Measurements from ENCODE around the gene IRX4. TPM values are rescaled to one million over a fixed set of nuclear protein-coding genes. Genes with fewer than 3 reads are reported as not detected.

IRX4 gene
- polyA plus RNA-seq, 1 of the 3 experiments (the other 2 are of a cell fraction): not detected

DNA sequence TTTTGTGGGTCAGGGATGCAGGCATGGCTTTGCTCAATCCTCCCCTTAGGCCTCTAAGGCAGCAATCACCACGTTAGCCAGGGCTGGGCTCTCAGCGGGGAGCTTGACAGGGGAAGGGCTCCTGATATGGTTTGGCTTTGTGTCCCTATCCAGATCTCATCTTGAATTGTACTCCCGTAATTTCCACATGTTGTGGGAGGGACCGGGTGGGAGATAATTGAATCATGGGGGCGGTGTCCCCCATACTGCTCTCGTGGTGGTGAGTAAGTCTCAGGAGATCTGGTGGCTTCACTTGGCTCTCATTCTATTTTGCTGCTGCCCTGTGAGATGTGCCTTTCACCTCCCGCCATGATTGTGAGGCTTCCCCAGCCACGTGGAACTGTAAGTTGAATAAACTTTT is 11.5 kb upstream of the IRX4 start:
- Histone ChIP-seq H3K4me1 (ENCODE audit: control insufficient read depth in 1 of 2, insufficient read depth in 2 of 2, low read depth in 1 of 2, low read length in 1 of 2) (no peaks in the 10 kb centered on the region), H3K9me2 (no peaks in the 10 kb centered on the region), H3K9me3 (no peaks in the 10 kb centered on the region), H3K4me2 (no peak overlapping the region), H2AFZ (ENCODE audit: low read depth) (no peak overlapping the region), H3K27ac (ENCODE audit: low read depth in 2 of 2, low read length in 1 of 2) (no peak overlapping the region), H3K79me2 (ENCODE audit: insufficient read depth) (no peaks in the 10 kb centered on the region), H3K4me3 (ENCODE audit: low read depth in 2 of 2, low read length in 1 of 2) (no peak overlapping the region), H4K20me1 (ENCODE audit: insufficient read depth) (no peaks in the 10 kb centered on the region), H3K27me3 (ENCODE audit: insufficient read depth) (peaks cover 89% of the 10 kb centered on the region), H3F3A (replicated peaks; ENCODE audit: insufficient read depth) (no peaks in the 10 kb centered on the region), H3K36me3 (replicated peaks in 1 of 2; ENCODE audit: control insufficient read depth in 1 of 2, insufficient read depth in 2 of 2, low read length in 1 of 2) (no peaks in the 10 kb centered on the region), H3K9ac (no peak overlapping the region)
- TF ChIP-seq JUND (IDR thresholded peaks at IDR 0.05) (no peak), GABPA (IDR thresholded peaks at IDR 0.05; ENCODE audit: low read depth) (no peak), MXI1 (IDR thresholded peaks at IDR 0.05; ENCODE audit: low read depth, low read length) (no peak), POLR2AphosphoS5 (IDR thresholded peaks at IDR 0.05; ENCODE audit: low read depth, low read length) (no peak)
- CTCF ChIA-PET: interaction anchor here (1.0 kb wide), 1 partner anchor 25 kb away, joined by 3 read pairs; no protein-coding TSS in a partner anchor
- WGBS (ENCODE audit: low lambda C conversion rate): 2% methylated on average over 7 of the region's 8 CpGs
- no peak for DNase-seq
- POLR2A ChIA-PET: no interaction called here

DNA sequence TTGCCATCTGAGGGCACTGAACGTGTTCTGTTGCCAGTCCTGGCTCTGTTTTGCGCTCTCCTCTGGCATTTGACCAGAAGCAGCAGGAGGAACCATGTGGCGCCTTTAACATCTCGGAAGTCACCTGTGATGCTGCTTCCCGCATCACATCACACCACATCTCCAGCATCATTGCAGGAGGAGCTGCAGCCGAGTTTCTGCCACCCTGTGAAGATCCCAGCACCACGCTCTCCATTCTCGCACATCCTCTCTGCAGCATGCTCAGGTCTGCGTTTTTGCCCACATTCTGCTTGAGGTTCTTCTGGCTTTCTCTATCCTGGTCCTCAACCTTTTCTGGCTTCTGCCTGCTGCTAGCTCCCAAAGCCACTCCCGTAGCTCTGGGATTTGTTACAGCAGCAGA is 11.0 kb upstream of the IRX4 start:
- no peak for TF ChIP-seq EZH2phosphoT487 (IDR thresholded peaks at IDR 0.05; ENCODE audit: borderline replicate concordance, low read depth)
- POLR2A ChIA-PET: no interaction called here
- H3K4me1 ChIP-seq (ENCODE audit: control insufficient read depth in 1 of 2, insufficient read depth in 2 of 2, low read depth in 1 of 2, low read length in 1 of 2): no peaks in the 10 kb centered on the region
- no peaks in the 10 kb centered on the region for H3K9me3 ChIP-seq
- no peak overlapping the region for H3K4me3 ChIP-seq (ENCODE audit: low read depth in 2 of 2, low read length in 1 of 2)
- H3K79me2 ChIP-seq (ENCODE audit: insufficient read depth): no peaks in the 10 kb centered on the region
- no peaks in the 10 kb centered on the region for H3K36me3 ChIP-seq (replicated peaks in 1 of 2; ENCODE audit: control insufficient read depth in 1 of 2, insufficient read depth in 2 of 2, low read length in 1 of 2)
- no peak overlapping the region for H2AFZ ChIP-seq (ENCODE audit: low read depth)
- H3K4me2 ChIP-seq: no peak overlapping the region
- peaks cover 86% of the 10 kb centered on the region for H3K27me3 ChIP-seq (ENCODE audit: insufficient read depth)
- no peak overlapping the region for H3K27ac ChIP-seq (ENCODE audit: low read depth in 2 of 2, low read length in 1 of 2)
- no peak overlapping the region for H3K9ac ChIP-seq
- no peak for DNase-seq
- WGBS (ENCODE audit: low lambda C conversion rate): under 1% methylated on average over 10 of the region's 10 CpGs
- no peaks in the 10 kb centered on the region for H3K9me2 ChIP-seq
- H4K20me1 ChIP-seq (ENCODE audit: insufficient read depth): no peaks in the 10 kb centered on the region
- H3F3A ChIP-seq (replicated peaks; ENCODE audit: insufficient read depth): no peaks in the 10 kb centered on the region
- CTCF ChIA-PET: interaction anchor here (1.0 kb wide), 1 partner anchor 25 kb away, joined by 3 read pairs; no protein-coding TSS in a partner anchor

DNA sequence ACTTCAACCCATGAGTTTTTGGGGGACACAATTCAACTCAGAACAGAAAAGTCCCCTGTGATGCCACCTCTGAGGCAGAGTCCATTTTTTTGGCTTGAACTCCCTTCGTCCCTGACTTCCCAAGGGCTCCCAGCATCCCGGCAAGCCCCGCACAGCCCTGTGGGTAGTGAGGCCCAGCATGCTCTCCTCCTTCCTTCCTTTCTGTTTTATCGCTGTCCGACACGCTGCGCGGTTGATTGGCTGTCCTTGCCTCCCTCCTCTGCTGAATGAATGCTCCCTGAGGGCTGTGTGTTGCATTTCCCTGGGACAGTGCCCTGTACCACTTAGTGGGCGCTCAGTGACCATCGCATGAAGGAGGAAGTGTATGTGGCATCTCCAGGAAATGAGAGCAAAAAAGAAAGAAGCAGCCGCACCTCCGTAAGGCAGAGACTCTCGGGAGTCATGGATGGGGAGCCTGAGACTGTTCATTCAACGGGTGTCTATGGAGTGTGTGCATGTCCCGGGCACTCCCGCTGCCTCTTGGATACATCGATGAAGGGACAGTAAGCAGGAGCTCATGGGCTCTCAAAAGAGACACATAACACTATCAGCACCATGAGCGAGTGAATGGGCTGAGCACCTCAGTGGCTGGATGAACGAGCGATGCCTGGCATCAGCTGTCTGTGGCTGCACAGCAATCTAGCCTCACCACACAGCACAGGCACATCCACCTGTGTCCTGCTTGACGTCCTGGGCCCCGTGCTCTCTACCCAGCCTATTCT is 10.1 kb upstream of the IRX4 start:
- CTCF ChIA-PET: interaction anchor here (1.0 kb wide), 1 partner anchor 24 kb away, joined by 3 read pairs; no protein-coding TSS in a partner anchor

More for the DNA sequence above, 10.1 kb upstream of the IRX4 start:
- Histone ChIP-seq H2AFZ (ENCODE audit: low read depth) (no peak overlapping the region), H3K4me3 (ENCODE audit: low read depth in 2 of 2, low read length in 1 of 2) (no peak overlapping the region), H3K27ac (ENCODE audit: low read depth in 2 of 2, low read length in 1 of 2) (no peak overlapping the region), H3K36me3 (replicated peaks in 1 of 2; ENCODE audit: control insufficient read depth in 1 of 2, insufficient read depth in 2 of 2, low read length in 1 of 2) (no peaks in the 10 kb centered on the region), H3F3A (replicated peaks; ENCODE audit: insufficient read depth) (no peaks in the 10 kb centered on the region), H3K9me3 (no peaks in the 10 kb centered on the region), H4K20me1 (ENCODE audit: insufficient read depth) (no peaks in the 10 kb centered on the region), H3K9ac (no peak overlapping the region), H3K27me3 (ENCODE audit: insufficient read depth) (peaks cover 86% of the 10 kb centered on the region), H3K4me2 (no peak overlapping the region), H3K9me2 (no peaks in the 10 kb centered on the region), H3K79me2 (ENCODE audit: insufficient read depth) (no peaks in the 10 kb centered on the region), H3K4me1 (ENCODE audit: control insufficient read depth in 1 of 2, insufficient read depth in 2 of 2, low read depth in 1 of 2, low read length in 1 of 2) (no peaks in the 10 kb centered on the region)
- no peak for DNase-seq
- POLR2A ChIA-PET: no interaction called here
- TF ChIP-seq, protein P1, sequence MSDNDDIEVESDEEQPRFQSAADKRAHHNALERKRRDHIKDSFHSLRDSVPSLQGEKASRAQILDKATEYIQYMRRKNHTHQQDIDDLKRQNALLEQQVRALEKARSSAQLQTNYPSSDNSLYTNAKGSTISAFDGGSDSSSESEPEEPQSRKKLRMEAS (IDR thresholded peaks at IDR 0.05; ENCODE audit: low read depth): no peak
- TF ChIP-seq YY1 (IDR thresholded peaks at IDR 0.05; ENCODE audit: low read depth) (no peak), FOXM1 (IDR thresholded peaks at IDR 0.05; ENCODE audit: low read depth) (no peak), GABPA (IDR thresholded peaks at IDR 0.05; ENCODE audit: low read depth) (no peak), CHD2 (IDR thresholded peaks at IDR 0.05; ENCODE audit: low read length, partially characterized antibody) (no peak), SIN3A (IDR thresholded peaks at IDR 0.05; ENCODE audit: borderline replicate concordance, low read depth, low read length) (no peak), TCF12 (IDR thresholded peaks at IDR 0.05) (no peak), FOXJ3 (CRISPR knock-in tag; IDR thresholded peaks at IDR 0.05) (no peak), RXRA (IDR thresholded peaks at IDR 0.05; ENCODE audit: borderline replicate concordance, low read depth) (no peak), MXI1 (IDR thresholded peaks at IDR 0.05; ENCODE audit: low read depth, low read length) (no peak), RCOR1 (IDR thresholded peaks at IDR 0.05; ENCODE audit: low read length) (no peak)
- TF ChIP-seq, protein P2, sequence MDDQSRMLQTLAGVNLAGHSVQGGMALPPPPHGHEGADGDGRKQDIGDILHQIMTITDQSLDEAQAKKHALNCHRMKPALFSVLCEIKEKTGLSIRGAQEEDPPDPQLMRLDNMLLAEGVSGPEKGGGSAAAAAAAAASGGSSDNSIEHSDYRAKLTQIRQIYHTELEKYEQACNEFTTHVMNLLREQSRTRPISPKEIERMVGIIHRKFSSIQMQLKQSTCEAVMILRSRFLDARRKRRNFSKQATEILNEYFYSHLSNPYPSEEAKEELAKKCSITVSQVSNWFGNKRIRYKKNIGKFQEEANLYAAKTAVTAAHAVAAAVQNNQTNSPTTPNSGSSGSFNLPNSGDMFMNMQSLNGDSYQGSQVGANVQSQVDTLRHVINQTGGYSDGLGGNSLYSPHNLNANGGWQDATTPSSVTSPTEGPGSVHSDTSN (IDR thresholded peaks at IDR 0.05): no peak
- TF ChIP-seq, protein P3, sequence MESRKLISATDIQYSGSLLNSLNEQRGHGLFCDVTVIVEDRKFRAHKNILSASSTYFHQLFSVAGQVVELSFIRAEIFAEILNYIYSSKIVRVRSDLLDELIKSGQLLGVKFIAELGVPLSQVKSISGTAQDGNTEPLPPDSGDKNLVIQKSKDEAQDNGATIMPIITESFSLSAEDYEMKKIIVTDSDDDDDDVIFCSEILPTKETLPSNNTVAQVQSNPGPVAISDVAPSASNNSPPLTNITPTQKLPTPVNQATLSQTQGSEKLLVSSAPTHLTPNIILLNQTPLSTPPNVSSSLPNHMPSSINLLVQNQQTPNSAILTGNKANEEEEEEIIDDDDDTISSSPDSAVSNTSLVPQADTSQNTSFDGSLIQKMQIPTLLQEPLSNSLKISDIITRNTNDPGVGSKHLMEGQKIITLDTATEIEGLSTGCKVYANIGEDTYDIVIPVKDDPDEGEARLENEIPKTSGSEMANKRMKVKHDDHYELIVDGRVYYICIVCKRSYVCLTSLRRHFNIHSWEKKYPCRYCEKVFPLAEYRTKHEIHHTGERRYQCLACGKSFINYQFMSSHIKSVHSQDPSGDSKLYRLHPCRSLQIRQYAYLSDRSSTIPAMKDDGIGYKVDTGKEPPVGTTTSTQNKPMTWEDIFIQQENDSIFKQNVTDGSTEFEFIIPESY (IDR thresholded peaks at IDR 0.05; ENCODE audit: borderline replicate concordance, low read depth): no peak
- WGBS (ENCODE audit: low lambda C conversion rate): 19% methylated on average over 21 of the region's 22 CpGs

Measured in SK-N-SH (cell line).